Stimulated activated CD4-positive, alpha-beta T cell treated with anti-CD3 and anti-CD28 coated beads, Interleukin-4, amount 100 ng/mL, for 4 hours (primary cell): ENCODE results near the gene FAM25C.
"Not testable (repeated sequence)": the region's sequence is repeated elsewhere in the genome, so short reads cannot be mapped to it uniquely, and the experiment has no call there.

Experiments
- DNase-seq, 2 experiments: peaks; one replicate each; pipeline ENCODE4 v3.0.0-alpha.2; 2020

FAM25C gene

GRCh38 chr10:47947424-47947823 is 52.2 kb downstream of the FAM25C start:
- not testable (repeated sequence) for DNase-seq
